Measurements from ENCODE around the gene OSBPL3. TPM values are rescaled to one million over a fixed set of nuclear protein-coding genes. Genes with fewer than 3 reads are reported as not detected.

The OSBPL3 gene
- total RNA-seq, 1 experiment from 2014 or later = 16.0 TPM

DNA sequence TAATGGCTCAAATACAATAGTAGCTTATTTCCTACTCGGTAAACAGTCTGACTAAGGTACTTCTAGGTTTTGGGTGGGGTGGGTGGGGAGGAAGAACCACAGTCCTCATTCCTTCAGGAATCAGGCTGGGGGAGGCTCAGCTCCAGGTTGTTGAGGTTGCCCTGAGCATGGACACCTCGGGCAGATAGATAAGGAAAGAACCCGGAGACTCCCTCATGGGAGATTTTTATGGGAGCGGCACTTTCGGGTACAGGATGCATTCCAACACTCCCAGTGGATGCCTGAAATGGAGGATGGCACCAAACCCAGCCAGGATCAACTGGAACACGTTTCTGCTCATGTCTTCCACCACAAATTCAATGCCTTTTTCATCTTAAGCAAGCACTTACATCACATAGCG, 217.2 kb downstream of the OSBPL3 start:
- ChIA-PET POLR2A (no interaction called here), CTCF (no interaction called here)
- peaks cover 35% of the 10 kb centered on the region for H3K27me3 Mint-ChIP-seq (ENCODE audit: low read depth)
- peaks cover 6% of the 10 kb centered on the region for H3K9me3 Mint-ChIP-seq
- no peaks in the 10 kb centered on the region for H3K36me3 Mint-ChIP-seq
- H3K4me3 Mint-ChIP-seq = no peak overlapping the region
- H3K4me1 Mint-ChIP-seq = peaks cover 9% of the 10 kb centered on the region
- ATAC-seq (no peak), DNase-seq (ENCODE audit: low spot score) (no peak)
- TF ChIP-seq TEAD1 (CRISPR knock-in tag; IDR thresholded peaks at IDR 0.05) = no peak
- TF ChIP-seq ZNF263 (CRISPR knock-in tag; IDR thresholded peaks at IDR 0.05; ENCODE audit: low read depth) = no peak
- TF ChIP-seq ATF1 (CRISPR knock-in tag; IDR thresholded peaks at IDR 0.05) = no peak
- no peak for TF ChIP-seq JUN (CRISPR knock-in tag; IDR thresholded peaks at IDR 0.05)
- TF ChIP-seq ATF2 (CRISPR knock-in tag; IDR thresholded peaks at IDR 0.05; ENCODE audit: borderline replicate concordance, low read depth) = no peak
- no peak for TF ChIP-seq NR3C1 (CRISPR knock-in tag; conservative IDR thresholded peaks at IDR 0.05; ENCODE audit: low read depth)
- no peak overlapping the region for H3K27ac Mint-ChIP-seq

DNA sequence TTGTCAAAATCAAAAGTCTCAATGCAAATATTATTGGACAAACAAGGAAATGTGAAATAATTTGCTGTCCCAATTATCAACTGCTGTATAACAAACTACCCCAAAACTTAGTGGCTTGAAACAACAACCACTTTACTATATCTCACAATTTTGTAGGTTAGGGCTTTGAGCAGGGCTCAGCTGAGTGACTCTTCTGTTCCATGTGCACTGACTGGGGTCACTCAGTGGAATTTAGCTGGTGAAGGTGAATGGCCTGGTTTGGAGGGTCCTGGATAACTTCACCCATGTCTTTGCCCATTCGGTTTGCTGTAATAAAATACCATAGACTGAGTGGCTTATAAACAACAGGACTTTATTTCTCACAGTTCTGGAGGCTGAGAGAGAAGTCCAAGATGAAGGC, 219.0 kb downstream of the OSBPL3 start:
- ChIA-PET POLR2A (no interaction called here), CTCF (no interaction called here)
- Mint-ChIP-seq H3K4me1 (peaks cover 16% of the 10 kb centered on the region), H3K9me3 (peaks cover 6% of the 10 kb centered on the region), H3K27ac (no peak overlapping the region), H3K36me3 (no peaks in the 10 kb centered on the region), H3K27me3 (ENCODE audit: low read depth) (peaks cover 49% of the 10 kb centered on the region), H3K4me3 (no peak overlapping the region)
- DNase-seq (ENCODE audit: low spot score) (no peak), ATAC-seq (no peak)
- no peak for TF ChIP-seq RORB (CRISPR knock-in tag; IDR thresholded peaks at IDR 0.05)
- no peak for TF ChIP-seq NR2C2 (CRISPR knock-in tag; IDR thresholded peaks at IDR 0.05)
- no peak for TF ChIP-seq NR1H2 (CRISPR knock-in tag; IDR thresholded peaks at IDR 0.05)
- no peak for TF ChIP-seq GTF2I (CRISPR knock-in tag; conservative IDR thresholded peaks at IDR 0.05)
- TF ChIP-seq SP1 (CRISPR knock-in tag; conservative IDR thresholded peaks at IDR 0.05) = no peak
- no peak for TF ChIP-seq ZNF416 (CRISPR knock-in tag; IDR thresholded peaks at IDR 0.05)
- TF ChIP-seq USF1 (CRISPR knock-in tag; IDR thresholded peaks at IDR 0.05) = no peak
- TF ChIP-seq, protein P1, sequence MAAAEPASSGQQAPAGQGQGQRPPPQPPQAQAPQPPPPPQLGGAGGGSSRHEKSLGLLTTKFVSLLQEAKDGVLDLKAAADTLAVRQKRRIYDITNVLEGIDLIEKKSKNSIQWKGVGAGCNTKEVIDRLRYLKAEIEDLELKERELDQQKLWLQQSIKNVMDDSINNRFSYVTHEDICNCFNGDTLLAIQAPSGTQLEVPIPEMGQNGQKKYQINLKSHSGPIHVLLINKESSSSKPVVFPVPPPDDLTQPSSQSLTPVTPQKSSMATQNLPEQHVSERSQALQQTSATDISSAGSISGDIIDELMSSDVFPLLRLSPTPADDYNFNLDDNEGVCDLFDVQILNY (CRISPR knock-in tag; IDR thresholded peaks at IDR 0.05) = no peak
- no peak for TF ChIP-seq ZNF138 (CRISPR knock-in tag; conservative IDR thresholded peaks at IDR 0.05)
- no peak for TF ChIP-seq KAT7 (CRISPR knock-in tag; IDR thresholded peaks at IDR 0.05; ENCODE audit: borderline replicate concordance)
- TF ChIP-seq GRHL2 (CRISPR knock-in tag; IDR thresholded peaks at IDR 0.05; ENCODE audit: insufficient replicate concordance, severe bottlenecking) = no peak
- TF ChIP-seq, protein P2, sequence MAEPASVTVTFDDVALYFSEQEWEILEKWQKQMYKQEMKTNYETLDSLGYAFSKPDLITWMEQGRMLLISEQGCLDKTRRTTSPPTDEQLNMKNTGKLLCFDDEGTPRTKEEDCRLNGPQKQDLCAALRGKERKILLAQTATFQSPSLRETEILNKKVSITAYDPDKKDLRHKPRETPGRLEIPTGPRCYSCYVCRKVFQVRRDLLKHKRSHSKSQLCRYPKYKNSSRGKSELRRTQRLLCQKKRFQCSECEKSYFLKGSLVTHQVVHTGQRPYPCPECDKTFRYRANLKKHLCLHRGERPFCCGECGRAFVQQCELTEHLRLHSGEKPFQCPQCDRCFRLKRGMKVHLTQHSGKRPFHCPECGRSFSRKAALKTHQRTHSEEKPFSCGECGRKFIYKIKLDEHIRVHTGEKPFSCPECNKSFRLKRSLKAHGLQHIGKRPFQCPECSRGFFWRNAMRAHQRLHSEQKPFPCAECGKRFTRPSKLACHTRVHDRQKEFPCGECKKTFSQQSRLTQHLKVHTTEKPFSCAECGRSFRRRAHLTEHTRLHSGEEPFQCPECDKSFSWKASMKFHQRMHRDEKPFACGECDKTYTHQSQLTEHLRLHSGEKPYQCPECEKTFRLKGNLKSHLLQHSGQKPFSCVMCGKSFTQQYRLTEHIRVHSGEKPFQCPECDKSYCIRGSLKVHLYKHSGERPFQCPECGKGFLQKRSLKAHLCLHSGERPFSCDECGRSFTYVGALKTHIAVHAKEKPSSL (CRISPR knock-in tag; conservative IDR thresholded peaks at IDR 0.05) = no peak
- no peak for TF ChIP-seq GABPB1 (CRISPR knock-in tag; IDR thresholded peaks at IDR 0.05)
- TF ChIP-seq, protein P3, sequence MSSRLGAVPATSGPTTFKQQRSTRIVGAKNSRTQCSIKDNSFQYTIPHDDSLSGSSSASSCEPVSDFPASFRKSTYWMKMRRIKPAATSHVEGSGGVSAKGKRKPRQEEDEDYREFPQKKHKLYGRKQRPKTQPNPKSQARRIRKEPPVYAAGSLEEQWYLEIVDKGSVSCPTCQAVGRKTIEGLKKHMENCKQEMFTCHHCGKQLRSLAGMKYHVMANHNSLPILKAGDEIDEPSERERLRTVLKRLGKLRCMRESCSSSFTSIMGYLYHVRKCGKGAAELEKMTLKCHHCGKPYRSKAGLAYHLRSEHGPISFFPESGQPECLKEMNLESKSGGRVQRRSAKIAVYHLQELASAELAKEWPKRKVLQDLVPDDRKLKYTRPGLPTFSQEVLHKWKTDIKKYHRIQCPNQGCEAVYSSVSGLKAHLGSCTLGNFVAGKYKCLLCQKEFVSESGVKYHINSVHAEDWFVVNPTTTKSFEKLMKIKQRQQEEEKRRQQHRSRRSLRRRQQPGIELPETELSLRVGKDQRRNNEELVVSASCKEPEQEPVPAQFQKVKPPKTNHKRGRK (CRISPR knock-in tag; IDR thresholded peaks at IDR 0.05; ENCODE audit: borderline replicate concordance) = no peak
- TF ChIP-seq TP53 (CRISPR knock-in tag; IDR thresholded peaks at IDR 0.05) = no peak
- no peak for TF ChIP-seq CREB1 (CRISPR knock-in tag; IDR thresholded peaks at IDR 0.05)
- TF ChIP-seq ZNF671 (CRISPR knock-in tag; IDR thresholded peaks at IDR 0.05) = no peak
